ENCODE results near the gene IL37.

DNA sequence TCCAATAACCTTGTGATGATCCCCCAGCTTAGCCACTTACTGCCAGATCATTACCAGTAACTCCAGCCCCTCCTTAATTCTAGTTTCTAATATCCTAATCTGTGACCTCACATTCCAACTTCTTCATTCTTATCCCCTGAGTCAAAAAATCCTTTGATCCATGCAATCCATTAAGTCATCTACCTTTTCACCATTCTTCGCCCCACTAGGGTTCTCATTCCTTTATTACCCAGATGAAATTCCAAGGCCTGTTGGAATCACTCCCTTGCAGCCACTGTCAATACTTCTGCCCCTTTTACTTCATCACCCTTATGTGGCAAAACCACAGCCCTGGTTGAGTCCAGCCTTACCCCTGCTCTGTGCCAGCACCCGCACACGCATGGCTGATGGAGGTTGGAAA lies 46.5 kb downstream of the IL37 start:
- TF ChIP-seq, protein P1, sequence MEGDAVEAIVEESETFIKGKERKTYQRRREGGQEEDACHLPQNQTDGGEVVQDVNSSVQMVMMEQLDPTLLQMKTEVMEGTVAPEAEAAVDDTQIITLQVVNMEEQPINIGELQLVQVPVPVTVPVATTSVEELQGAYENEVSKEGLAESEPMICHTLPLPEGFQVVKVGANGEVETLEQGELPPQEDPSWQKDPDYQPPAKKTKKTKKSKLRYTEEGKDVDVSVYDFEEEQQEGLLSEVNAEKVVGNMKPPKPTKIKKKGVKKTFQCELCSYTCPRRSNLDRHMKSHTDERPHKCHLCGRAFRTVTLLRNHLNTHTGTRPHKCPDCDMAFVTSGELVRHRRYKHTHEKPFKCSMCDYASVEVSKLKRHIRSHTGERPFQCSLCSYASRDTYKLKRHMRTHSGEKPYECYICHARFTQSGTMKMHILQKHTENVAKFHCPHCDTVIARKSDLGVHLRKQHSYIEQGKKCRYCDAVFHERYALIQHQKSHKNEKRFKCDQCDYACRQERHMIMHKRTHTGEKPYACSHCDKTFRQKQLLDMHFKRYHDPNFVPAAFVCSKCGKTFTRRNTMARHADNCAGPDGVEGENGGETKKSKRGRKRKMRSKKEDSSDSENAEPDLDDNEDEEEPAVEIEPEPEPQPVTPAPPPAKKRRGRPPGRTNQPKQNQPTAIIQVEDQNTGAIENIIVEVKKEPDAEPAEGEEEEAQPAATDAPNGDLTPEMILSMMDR (conservative IDR thresholded peaks at IDR 0.05; ENCODE audit: low read depth, low read length) = no peak
- no peak for TF ChIP-seq EZH2 (IDR thresholded peaks at IDR 0.05; ENCODE audit: low read length, unreplicated experiment)

All from PC-3 (cell line).